SK-N-SH (cell line): Measurements from ENCODE around the gene NID1. TPM values are rescaled to one million over a fixed set of nuclear protein-coding genes. Genes with fewer than 3 reads are reported as not detected.

Experiments used
- CTCF ChIA-PET: fragments of 300-600, 350-600 bp; formaldehyde crosslinking; extraction: SDS; loops from one replicate; lab custom pipeline; 2021; lab: Yijun Ruan, JAX
- POLR2A ChIA-PET: fragments of 350-600 bp; sonication (Branson Sonifier 250); formaldehyde crosslinking; extraction: SDS; loops from one replicate; lab custom pipeline; 2020; ENCODE audit warnings: antibody characterized with exemption, inconsistent platforms; lab: Yijun Ruan, JAX
- DNase-seq: peaks from one replicate; pipeline ENCODE4 v3.0.0; 2012
- H2AFZ ChIP-seq: fragments of 200-600 bp; sonication (generic); 2 replicates; pipeline ENCODE4 v1.8.1; 2016; ENCODE audit warnings: antibody characterized with exemption, mild to moderate bottlenecking, low read depth
- H3F3A ChIP-seq: fragments of 200-600 bp; sonication (generic); replicated peaks from 2 replicates; pipeline ENCODE3; 2016; ENCODE audit warnings: antibody characterized with exemption, mild to moderate bottlenecking; ENCODE audit not compliant: insufficient read depth
- H3K27ac ChIP-seq, 2 experiments: fragments of 200-500 bp in 1 of 2; fragments of 200-600 bp in 1 of 2; sonication (Bioruptor generic) in 1 of 2; sonication (generic), shearing (Covaris generic) in 1 of 2; 2 replicates each; pipeline versions ENCODE4 v1.5.1 to v1.6.1; 2014 to 2016; ENCODE audit warnings: low read depth in 2 of 2, inconsistent platforms in 1 of 2, low read length in 1 of 2, mild to moderate bottlenecking in 1 of 2, mixed read lengths in 1 of 2
- H3K27me3 ChIP-seq: fragments of 200-600 bp; sonication (generic), shearing (Covaris generic); 2 replicates; pipeline ENCODE4 v1.6.1; 2016; ENCODE audit warnings: mixed run types; ENCODE audit not compliant: insufficient read depth
- H3K36me3 ChIP-seq, 2 experiments: fragments of 200-500 bp in 1 of 2; fragments of 200-600 bp in 1 of 2; sonication (Bioruptor generic) in 1 of 2; sonication (generic) in 1 of 2; replicated peaks in 1 of 2; 2 replicates each; pipeline versions ENCODE3 to v1.5.1; 2014 to 2016; ENCODE audit warnings: low read length in 1 of 2, mild to moderate bottlenecking in 1 of 2; ENCODE audit not compliant: insufficient read depth in 2 of 2, control insufficient read depth in 1 of 2
- H3K4me1 ChIP-seq, 2 experiments: fragments of 200-500 bp in 1 of 2; fragments of 200-600 bp in 1 of 2; sonication (Bioruptor generic) in 1 of 2; sonication (generic), shearing (Covaris generic) in 1 of 2; 2 replicates each; pipeline versions ENCODE4 v1.5.1 to v1.6.1; 2014 to 2016; ENCODE audit warnings: low read depth in 1 of 2, low read length in 1 of 2, mixed run types in 1 of 2; ENCODE audit not compliant: insufficient read depth in 2 of 2, control insufficient read depth in 1 of 2
- H3K4me2 ChIP-seq: fragments of 200-600 bp; sonication (generic), shearing (Covaris generic); 2 replicates; pipeline ENCODE4 v1.6.1; 2017; ENCODE audit warnings: mixed run types
- H3K4me3 ChIP-seq, 2 experiments: fragments of 200-500 bp in 1 of 2; fragments of 200-600 bp in 1 of 2; sonication (Bioruptor generic) in 1 of 2; sonication (generic), shearing (Covaris generic) in 1 of 2; 2 replicates each; pipeline versions ENCODE4 v1.5.1 to v1.8.1; 2014 to 2016; ENCODE audit warnings: low read depth in 2 of 2, inconsistent platforms in 1 of 2, low read length in 1 of 2, mild to moderate bottlenecking in 1 of 2, mixed read lengths in 1 of 2, moderate library complexity in 1 of 2
- H3K79me2 ChIP-seq: fragments of 200-600 bp; sonication (generic); 2 replicates; pipeline ENCODE4 v1.8.1; 2017; ENCODE audit warnings: mild to moderate bottlenecking; ENCODE audit not compliant: insufficient read depth
- H3K9ac ChIP-seq: fragments of 200-600 bp; sonication (generic); 2 replicates; pipeline ENCODE4 v1.6.1; 2017; ENCODE audit warnings: mixed run types
- H3K9me2 ChIP-seq: fragments of 200-600 bp; sonication (generic); 2 replicates; pipeline ENCODE4 v1.6.1; 2017; ENCODE audit warnings: mixed run types
- H3K9me3 ChIP-seq: fragments of 200-600 bp; sonication (generic); 2 replicates; pipeline ENCODE4 v1.6.1; 2017; ENCODE audit warnings: mixed run types, mild to moderate bottlenecking, moderate library complexity
- H4K20me1 ChIP-seq: fragments of 200-600 bp; sonication (generic); 2 replicates; pipeline ENCODE4 v1.6.1; 2017; ENCODE audit warnings: mild to moderate bottlenecking, mixed run types; ENCODE audit not compliant: insufficient read depth
- ELF1 ChIP-seq: IDR thresholded peaks from 2 replicates; pipeline ENCODE4 v1.4.0; 2012
- EP300 ChIP-seq, 2 experiments: IDR thresholded peaks; 2 replicates each; pipeline versions ENCODE4 v1.4.0 to v1.6.1; 2012; ENCODE audit warnings: borderline replicate concordance in 1 of 2, low read depth in 1 of 2, low read length in 1 of 2
- EZH2phosphoT487 ChIP-seq: fragments of 200-600 bp; sonication (generic); IDR thresholded peaks from 2 replicates; pipeline ENCODE4 v1.6.1; 2017; ENCODE audit warnings: low read depth, mixed run types, mild to moderate bottlenecking, antibody characterized with exemption, moderate library complexity, borderline replicate concordance
- FOSL2 ChIP-seq: IDR thresholded peaks from 2 replicates; pipeline ENCODE4 v1.4.0; 2012; ENCODE audit warnings: low read depth, mild to moderate bottlenecking, moderate library complexity, borderline replicate concordance
- FOXJ3 ChIP-seq: sonication (generic); formaldehyde crosslinking; IDR thresholded peaks from 2 replicates; pipeline ENCODE4 v1.5.1; 2020; ENCODE audit warnings: mild to moderate bottlenecking, missing genetic modification reagents
- FOXM1 ChIP-seq: IDR thresholded peaks from 2 replicates; pipeline ENCODE4 v1.4.0; 2012; ENCODE audit warnings: low read depth, mild to moderate bottlenecking
- GABPA ChIP-seq: IDR thresholded peaks from 2 replicates; pipeline ENCODE4 v1.4.0; 2012; ENCODE audit warnings: low read depth, mild to moderate bottlenecking
- GATA2 ChIP-seq: sonication (generic); formaldehyde crosslinking; IDR thresholded peaks from 2 replicates; pipeline ENCODE4 v1.5.0; 2020; ENCODE audit warnings: mild to moderate bottlenecking, missing genetic modification reagents
- MEF2A ChIP-seq: IDR thresholded peaks from 2 replicates; pipeline ENCODE4 v1.4.0; 2012; ENCODE audit warnings: low read depth, borderline replicate concordance
- MXI1 ChIP-seq: IDR thresholded peaks from 2 replicates; pipeline ENCODE4 v1.6.1; 2012; ENCODE audit warnings: mild to moderate bottlenecking, low read depth, low read length, improper control_type of control experiment
- NFIC ChIP-seq: IDR thresholded peaks from 2 replicates; pipeline ENCODE4 v1.4.0; 2012; ENCODE audit warnings: borderline replicate concordance
- RFX5 ChIP-seq: IDR thresholded peaks from 2 replicates; pipeline ENCODE4 v1.6.1; 2012; ENCODE audit warnings: mild to moderate bottlenecking, improper control_type of control experiment, low read length
- TAF1 ChIP-seq: IDR thresholded peaks from 2 replicates; pipeline ENCODE4 v1.6.1; 2012; ENCODE audit warnings: low read depth, mild to moderate bottlenecking, low read length, moderate library complexity, borderline replicate concordance
- TCF12 ChIP-seq: IDR thresholded peaks from 2 replicates; pipeline ENCODE4 v1.4.0; 2012
- WGBS: methylation state at CpG from one replicate; pipeline ENCODE4 v1.1.6; 2017; ENCODE audit warnings: low lambda C conversion rate; 5-methylcytosine and 5-hydroxymethylcytosine counted together
- polyA plus RNA-seq, 3 experiments: library from polyadenylated mRNA; depleted of rRNA; stranded (reverse); fragments of >200 nt; gene quantifications; 2 replicates each; pipeline ENCODE4 v1.2.3, GENCODE V29; 2012
- TF ChIP-seq, protein P1 (sequence below): IDR thresholded peaks from 2 replicates; pipeline ENCODE4 v1.4.0; 2012; ENCODE audit warnings: low read depth, borderline replicate concordance
- TF ChIP-seq, protein P2 (sequence below): IDR thresholded peaks from 2 replicates; pipeline ENCODE4; 2012
- TF ChIP-seq, protein P3 (sequence below): fragments of 150-350 bp; IDR thresholded peaks from 2 replicates; pipeline ENCODE4 v1.6.1; 2016; ENCODE audit warnings: mild to moderate bottlenecking, low read depth, low read length

The NID1 gene
- polyA plus RNA-seq, 1 of the 3 experiments (the other 2 are of a cell fraction) = 74.3 TPM

DNA sequence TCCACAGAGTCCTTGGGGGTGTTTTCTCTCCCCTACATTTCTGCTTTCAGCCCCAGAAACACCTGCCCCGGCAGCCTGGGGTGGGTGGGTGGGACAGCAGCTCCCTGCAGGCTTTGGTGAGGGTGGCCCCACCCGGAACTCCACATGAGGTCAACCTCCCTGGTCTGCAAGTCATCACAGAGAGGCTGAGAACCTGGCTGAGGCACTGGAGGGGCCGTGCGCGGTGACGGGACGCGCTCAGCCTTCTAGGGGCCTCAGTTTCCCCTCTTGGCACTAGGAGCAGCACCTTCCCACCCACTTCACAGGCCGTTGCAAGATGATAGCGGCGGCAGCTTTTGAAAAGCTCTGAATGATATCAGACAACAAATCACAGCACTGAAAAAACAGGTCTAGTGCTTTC, 37.7 kb upstream of the NID1 start:
- Histone ChIP-seq H3K27me3 (no peaks in the 10 kb centered on the region), H3K9me3 (no peaks in the 10 kb centered on the region), H3K4me1 (peaks cover 0 to 2% of the 10 kb centered on the region in 2 experiments; a peak in 1 of 4 replicates), H3K9me2 (no peaks in the 10 kb centered on the region), H3K36me3 (no peaks in the 10 kb centered on the region), H3K27ac (no peak overlapping the region), H2AFZ (no peak overlapping the region), H4K20me1 (no peaks in the 10 kb centered on the region), H3F3A (peaks cover 2% of the 10 kb centered on the region), H3K9ac (no peak overlapping the region), H3K4me2 (no peak overlapping the region), H3K4me3 (no peak overlapping the region), H3K79me2 (no peaks in the 10 kb centered on the region)
- WGBS = 76% methylated on average over 11 of the region's 11 CpGs
- CTCF ChIA-PET = interaction anchor here (0.7 to 1.4 kb wide), 3 partner anchors 323 to 429 kb away, joined by 3 read pairs; no protein-coding TSS in a partner anchor
- DNase-seq = no peak
- TF ChIP-seq MEF2A = no peak
- TF ChIP-seq, protein P1, sequence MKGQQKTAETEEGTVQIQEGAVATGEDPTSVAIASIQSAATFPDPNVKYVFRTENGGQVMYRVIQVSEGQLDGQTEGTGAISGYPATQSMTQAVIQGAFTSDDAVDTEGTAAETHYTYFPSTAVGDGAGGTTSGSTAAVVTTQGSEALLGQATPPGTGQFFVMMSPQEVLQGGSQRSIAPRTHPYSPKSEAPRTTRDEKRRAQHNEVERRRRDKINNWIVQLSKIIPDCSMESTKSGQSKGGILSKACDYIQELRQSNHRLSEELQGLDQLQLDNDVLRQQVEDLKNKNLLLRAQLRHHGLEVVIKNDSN = no peak
- TF ChIP-seq GABPA = no peak
- no peak for TF ChIP-seq NFIC
- no peak for TF ChIP-seq TAF1
- no peak for TF ChIP-seq FOXJ3 (CRISPR knock-in tag)
- no peak for TF ChIP-seq RFX5
- no peak for TF ChIP-seq GATA2 (CRISPR knock-in tag)
- TF ChIP-seq TCF12 = no peak
- TF ChIP-seq, protein P2, sequence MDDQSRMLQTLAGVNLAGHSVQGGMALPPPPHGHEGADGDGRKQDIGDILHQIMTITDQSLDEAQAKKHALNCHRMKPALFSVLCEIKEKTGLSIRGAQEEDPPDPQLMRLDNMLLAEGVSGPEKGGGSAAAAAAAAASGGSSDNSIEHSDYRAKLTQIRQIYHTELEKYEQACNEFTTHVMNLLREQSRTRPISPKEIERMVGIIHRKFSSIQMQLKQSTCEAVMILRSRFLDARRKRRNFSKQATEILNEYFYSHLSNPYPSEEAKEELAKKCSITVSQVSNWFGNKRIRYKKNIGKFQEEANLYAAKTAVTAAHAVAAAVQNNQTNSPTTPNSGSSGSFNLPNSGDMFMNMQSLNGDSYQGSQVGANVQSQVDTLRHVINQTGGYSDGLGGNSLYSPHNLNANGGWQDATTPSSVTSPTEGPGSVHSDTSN = no peak
- TF ChIP-seq MXI1 = no peak
- TF ChIP-seq, protein P3, sequence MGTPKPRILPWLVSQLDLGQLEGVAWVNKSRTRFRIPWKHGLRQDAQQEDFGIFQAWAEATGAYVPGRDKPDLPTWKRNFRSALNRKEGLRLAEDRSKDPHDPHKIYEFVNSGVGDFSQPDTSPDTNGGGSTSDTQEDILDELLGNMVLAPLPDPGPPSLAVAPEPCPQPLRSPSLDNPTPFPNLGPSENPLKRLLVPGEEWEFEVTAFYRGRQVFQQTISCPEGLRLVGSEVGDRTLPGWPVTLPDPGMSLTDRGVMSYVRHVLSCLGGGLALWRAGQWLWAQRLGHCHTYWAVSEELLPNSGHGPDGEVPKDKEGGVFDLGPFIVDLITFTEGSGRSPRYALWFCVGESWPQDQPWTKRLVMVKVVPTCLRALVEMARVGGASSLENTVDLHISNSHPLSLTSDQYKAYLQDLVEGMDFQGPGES = no peak
- no peak for TF ChIP-seq FOSL2
- no peak for TF ChIP-seq FOXM1
- no peak for TF ChIP-seq EZH2phosphoT487
- TF ChIP-seq EP300 (IDR thresholded peaks at IDR 0.05; ENCODE audit: borderline replicate concordance in 1 of 2, low read depth in 1 of 2, low read length in 1 of 2) = no peak
- no peak for TF ChIP-seq ELF1
- POLR2A ChIA-PET = no interaction called here
